HepG2 (cell line): ENCODE data around the gene ST8SIA2. TPM values are rescaled to one million over a fixed set of nuclear protein-coding genes. Genes with fewer than 3 reads are reported as not detected.

Experiments
- ATAC-seq: fragments of 200-7000 bp; cut with Tn5 transposase; 3 replicates; pipeline ENCODE4 v1.9.1; 2020; ENCODE audit warnings: mild to moderate bottlenecking, moderate library complexity
- BruUV-seq: library from RNA; stranded (reverse); fragments of 400-500 nt; replicated peaks from 2 replicates; lab custom pipeline; 2021; lab: Mats Ljungman, UMichigan
- CTCF ChIA-PET: fragments of 300-600 bp; formaldehyde crosslinking; extraction: SDS; loops from one replicate; lab custom pipeline; 2021; ENCODE audit warnings: low total read pairs, inconsistent platforms, low intra/inter-chr PET ratio; lab: Yijun Ruan, JAX
- POLR2A ChIA-PET: fragments of 350-600 bp; sonication (Branson Sonifier 250); formaldehyde crosslinking; loops from one replicate; lab custom pipeline; 2020; ENCODE audit warnings: antibody characterized with exemption, inconsistent platforms; lab: Yijun Ruan, JAX
- DNase-seq: peaks from one replicate; pipeline ENCODE4 v3.0.0-alpha.2; 2015; ENCODE audit warnings: low spot score
- FAIRE-seq: peaks from 3 replicates; lab custom pipeline; 2011; peaks lifted over from hg19 to GRCh38; lab: Jason Lieb, UNC
- H2AFZ ChIP-seq: one replicate; pipeline ENCODE4 v1.6.1; 2011; ENCODE audit warnings: low read length, inconsistent platforms
- H3K27ac ChIP-seq: fragments of 300-600 bp; 3 replicates; pipeline ENCODE4 v1.8.0; 2011; ENCODE audit warnings: mixed run types, mild to moderate bottlenecking, mixed read lengths, low read length, inconsistent platforms; ENCODE audit not compliant: insufficient read depth; ENCODE audit errors: extremely low read length
- H3K27me3 ChIP-seq, 2 experiments: fragments of 200-600 bp in 1 of 2; 2 replicates in 1 of 2; 3 replicates in 1 of 2; pipeline versions ENCODE4 v1.6.0 to v1.8.0; 2011; ENCODE audit warnings: low read length in 2 of 2, mild to moderate bottlenecking in 2 of 2, moderate library complexity in 2 of 2, inconsistent platforms in 1 of 2; ENCODE audit not compliant: insufficient read depth in 2 of 2, control insufficient read depth in 1 of 2
- H3K36me3 ChIP-seq, 2 experiments: fragments of 200-600 bp in 1 of 2; replicated peaks in 1 of 2; 2 replicates in 1 of 2; 3 replicates in 1 of 2; pipeline versions ENCODE4 v1.5.1 to v1.8.0; 2011; ENCODE audit warnings: low read length in 2 of 2, inconsistent platforms in 1 of 2; ENCODE audit not compliant: insufficient read depth in 2 of 2, control insufficient read depth in 1 of 2
- H3K4me1 ChIP-seq: 2 replicates; pipeline ENCODE4 v1.5.1; 2012; ENCODE audit warnings: low read length, inconsistent platforms; ENCODE audit not compliant: insufficient read depth
- H3K4me2 ChIP-seq: 2 replicates; pipeline ENCODE4 v1.6.0; 2011; ENCODE audit warnings: low read depth, low read length, inconsistent platforms
- H3K4me3 ChIP-seq, 3 experiments: fragments of 200-600 bp in 1 of 3; sonication (generic), shearing (Covaris generic) in 1 of 3; replicated peaks in 1 of 3; 2 replicates each; pipeline ENCODE4 v1.5.1; 2011 to 2016; ENCODE audit warnings: low read length in 3 of 3, inconsistent platforms in 2 of 3, low read depth in 2 of 3, mild to moderate bottlenecking in 2 of 3, control low read depth in 1 of 3, mixed read lengths in 1 of 3; ENCODE audit not compliant: insufficient read depth in 1 of 3
- H3K79me2 ChIP-seq: one replicate; pipeline ENCODE4 v1.6.1; 2011; ENCODE audit warnings: low read length, inconsistent platforms; ENCODE audit not compliant: insufficient read depth
- H3K9ac ChIP-seq: 2 replicates; pipeline ENCODE4 v1.6.0; 2011; ENCODE audit warnings: mild to moderate bottlenecking, low read depth, low read length, inconsistent platforms; ENCODE audit not compliant: insufficient read depth
- H3K9me3 ChIP-seq: 2 replicates; pipeline ENCODE4 v1.5.1; 2012; ENCODE audit warnings: mild to moderate bottlenecking, low read length
- H4K20me1 ChIP-seq: 2 replicates; pipeline ENCODE4 v1.6.0; 2011; ENCODE audit warnings: inconsistent platforms, mild to moderate bottlenecking, low read length, moderate library complexity; ENCODE audit not compliant: insufficient read depth
- ADNP ChIP-seq: sonication (generic); formaldehyde crosslinking; IDR thresholded peaks from 2 replicates; pipeline ENCODE4 v1.4.0; 2020; ENCODE audit warnings: missing genetic modification reagents
- HIC2 ChIP-seq: sonication (generic); formaldehyde crosslinking; IDR thresholded peaks from 2 replicates; pipeline ENCODE4 v1.9.0; 2022; ENCODE audit warnings: low read depth, missing genetic modification reagents
- HMGXB4 ChIP-seq, 2 experiments: sonication (generic) in 1 of 2; formaldehyde crosslinking in 1 of 2; IDR thresholded peaks; 2 replicates each; pipeline versions ENCODE4 v1.4.0 to v1.6.1; 2018 to 2020; ENCODE audit warnings: missing genetic modification reagents in 2 of 2, borderline replicate concordance in 1 of 2, low read depth in 1 of 2, mild to moderate bottlenecking in 1 of 2, missing biosample characterization in 1 of 2
- MED8 ChIP-seq: sonication (generic); formaldehyde crosslinking; IDR thresholded peaks from 2 replicates; pipeline ENCODE4 v1.8.1; 2023; ENCODE audit warnings: mild to moderate bottlenecking, missing genetic modification reagents; ENCODE audit not compliant: insufficient replicate concordance
- RNF2 ChIP-seq: fragments of 450-650 bp; conservative IDR thresholded peaks from 2 replicates; pipeline ENCODE4 v1.6.1; 2016; ENCODE audit warnings: low read depth
- TERF1 ChIP-seq: sonication (generic); formaldehyde crosslinking; IDR thresholded peaks from 2 replicates; pipeline ENCODE4 v1.8.0; 2022; ENCODE audit warnings: mild to moderate bottlenecking, missing genetic modification reagents, moderate library complexity
- TOE1 ChIP-seq: sonication (generic); formaldehyde crosslinking; IDR thresholded peaks from 2 replicates; pipeline ENCODE4 v1.4.0; 2020; ENCODE audit warnings: mild to moderate bottlenecking, missing genetic modification reagents
- ZNF44 ChIP-seq: sonication (generic); formaldehyde crosslinking; IDR thresholded peaks from 2 replicates; pipeline ENCODE4 v1.5.1; 2020; ENCODE audit warnings: mild to moderate bottlenecking, missing genetic modification reagents
- ZNF543 ChIP-seq: sonication (generic); formaldehyde crosslinking; IDR thresholded peaks from 2 replicates; pipeline ENCODE4 v1.4.0; 2020; ENCODE audit warnings: mild to moderate bottlenecking, missing genetic modification reagents
- ZNF557 ChIP-seq: sonication (generic); formaldehyde crosslinking; IDR thresholded peaks from 2 replicates; pipeline ENCODE4 v1.4.0; 2020; ENCODE audit warnings: missing genetic modification reagents
- ZNF589 ChIP-seq: sonication (generic); formaldehyde crosslinking; conservative IDR thresholded peaks from 2 replicates; pipeline ENCODE4 v1.8.0; 2022; ENCODE audit warnings: mild to moderate bottlenecking, moderate library complexity, missing genetic modification reagents
- ZNF660 ChIP-seq: sonication (generic); formaldehyde crosslinking; IDR thresholded peaks from 2 replicates; pipeline ENCODE4 v1.5.1; 2020; ENCODE audit warnings: mild to moderate bottlenecking, low read depth, missing genetic modification reagents, borderline replicate concordance
- ZSCAN30 ChIP-seq: sonication (generic); formaldehyde crosslinking; IDR thresholded peaks from 2 replicates; pipeline ENCODE4 v1.5.0; 2020; ENCODE audit warnings: mild to moderate bottlenecking, missing genetic modification reagents
- WGBS: methylation state at CpG from one replicate; pipeline ENCODE4 v1.1.6; 2017; ENCODE audit warnings: low lambda C conversion rate; 5-methylcytosine and 5-hydroxymethylcytosine counted together
- in situ Hi-C: cut with HindIII; loops from 2 replicates; pipeline ENCODE4 v1.10.0; 2017; ENCODE audit warnings: low pct_unique_long_range_greater_than_20kb; ENCODE audit not compliant: extremely low pct_ligation_motif_present
- intact Hi-C: fragments of 100-400 bp; cut with micrococcal nuclease; formaldehyde crosslinking; loops from one replicate; pipeline ENCODE4 v1.10.0; 2022; ENCODE audit not compliant: unreplicated experiment
- polyA plus RNA-seq, 8 experiments: library from polyadenylated mRNA; depleted of rRNA in 3 of 8; stranded (reverse) in 7 of 8; unstranded in 1 of 8; fragments of >200 nt; fragmentation: Illumina TruSeq in 4 of 8; extraction: Trizol in 4 of 8; gene quantifications; 2 replicates each; pipeline versions ENCODE4 v1.2.1 to v1.2.3, GENCODE V29; 2011 to 2016; ENCODE audit warnings: low read depth in 4 of 8, missing spikeins in 1 of 8, mixed read lengths in 1 of 8; ENCODE audit not compliant: insufficient read depth in 1 of 8
- total RNA-seq, 5 experiments: library from RNA; depleted of rRNA; stranded (reverse); fragments of >200 nt; fragmentation: Illumina TruSeq; extraction: Trizol; gene quantifications; 2 replicates each; pipeline ENCODE4 v1.2.3, GENCODE V29; 2016; ENCODE audit warnings: low read depth in 1 of 5
- TF ChIP-seq, protein P1 (sequence below): sonication (generic); formaldehyde crosslinking; IDR thresholded peaks from 2 replicates; pipeline ENCODE4 v1.4.0; 2020; ENCODE audit warnings: low read depth, mild to moderate bottlenecking, missing genetic modification reagents

Gene ST8SIA2
- total and polyA plus RNA-seq, 2 of the 13 experiments (the other 11 are each of a cell fraction or from before 2014, with no cell fraction given), result not detected

- no peak for TF ChIP-seq TERF1
- TF ChIP-seq ZNF589, result no peak
- TF ChIP-seq MED8, result no peak
- no peak for TF ChIP-seq ZNF44
- TF ChIP-seq, all 625 proteins: peak for 0
Measured at GRCh38 chr15:92499731-92500530, 106.2 kb downstream of the ST8SIA2 start (continued).

DNA sequence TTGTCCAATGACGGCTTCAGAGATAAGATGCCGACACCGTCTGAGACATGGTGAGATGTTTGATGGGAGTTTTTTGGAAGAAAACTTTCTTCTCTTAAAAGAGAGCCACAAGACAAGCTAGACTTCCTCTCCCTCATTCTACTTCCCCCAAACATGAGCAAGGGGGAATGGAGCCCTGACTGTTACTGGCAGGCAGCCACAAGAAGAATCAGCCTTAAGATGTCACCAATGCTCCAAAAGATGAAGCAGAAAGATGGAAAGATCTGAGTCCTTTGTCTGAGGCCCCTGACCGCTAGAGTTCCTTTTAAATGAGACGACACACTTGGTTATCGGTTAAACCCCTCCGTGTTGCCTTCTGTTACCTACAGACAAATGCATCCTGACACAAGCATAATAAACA lies 108.7 kb downstream of the ST8SIA2 start:
- Histone ChIP-seq H3K9ac (no peak overlapping the region), H3K27me3 (peaks cover 3 to 14% of the 10 kb centered on the region in 2 experiments; a peak in 3 of 5 replicates), H3K4me2 (no peak overlapping the region), H2AFZ (no peak overlapping the region), H3K79me2 (no peaks in the 10 kb centered on the region), H4K20me1 (no peaks in the 10 kb centered on the region), H3K9me3 (no peaks in the 10 kb centered on the region), H3K4me1 (no peaks in the 10 kb centered on the region), H3K4me3 (no peak overlapping the region), H3K36me3 (no peaks in the 10 kb centered on the region), H3K27ac (no peak overlapping the region)
- intact Hi-C loops (no loop called here), in situ Hi-C loops (no loop called here)
- no peak for DNase-seq
- ATAC-seq, result no peak
- FAIRE-seq, result no peak
- BruUV-seq, result no TSS peak
- WGBS, result 1% methylated on average over 7 of the region's 7 CpGs
- POLR2A ChIA-PET, result no interaction called here
- CTCF ChIA-PET, result no interaction called here
- TF ChIP-seq ZNF660 (CRISPR knock-in tag) (no peak), HIC2 (CRISPR knock-in tag) (no peak), TOE1 (CRISPR knock-in tag) (no peak), ADNP (CRISPR knock-in tag) (no peak), RNF2 (no peak), HMGXB4 (CRISPR knock-in tag; IDR thresholded peaks at IDR 0.05; ENCODE audit: borderline replicate concordance in 1 of 2, low read depth in 1 of 2) (no peak), ZNF543 (CRISPR knock-in tag) (no peak), ZSCAN30 (no peak), ZNF557 (CRISPR knock-in tag) (no peak)
- TF ChIP-seq, protein P1, sequence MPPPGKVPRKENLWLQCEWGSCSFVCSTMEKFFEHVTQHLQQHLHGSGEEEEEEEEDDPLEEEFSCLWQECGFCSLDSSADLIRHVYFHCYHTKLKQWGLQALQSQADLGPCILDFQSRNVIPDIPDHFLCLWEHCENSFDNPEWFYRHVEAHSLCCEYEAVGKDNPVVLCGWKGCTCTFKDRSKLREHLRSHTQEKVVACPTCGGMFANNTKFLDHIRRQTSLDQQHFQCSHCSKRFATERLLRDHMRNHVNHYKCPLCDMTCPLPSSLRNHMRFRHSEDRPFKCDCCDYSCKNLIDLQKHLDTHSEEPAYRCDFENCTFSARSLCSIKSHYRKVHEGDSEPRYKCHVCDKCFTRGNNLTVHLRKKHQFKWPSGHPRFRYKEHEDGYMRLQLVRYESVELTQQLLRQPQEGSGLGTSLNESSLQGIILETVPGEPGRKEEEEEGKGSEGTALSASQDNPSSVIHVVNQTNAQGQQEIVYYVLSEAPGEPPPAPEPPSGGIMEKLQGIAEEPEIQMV (CRISPR knock-in tag), result no peak
